ENCODE measurements around the gene BMPR1A.
A peak's percentile ranks its signal among the peaks of the same experiment; 100 is the strongest.
"Not testable (repeated sequence)": the region's sequence is repeated elsewhere in the genome, so short reads cannot be mapped to it uniquely, and the experiment has no call there.

BMPR1A gene

GRCh38 chr10:86971232-86971991 is 215.0 kb downstream of the BMPR1A start:
- ChIA-PET CTCF (no interaction called here), POLR2A (no interaction called here)
- peak; percentile 4 for DNase-seq (ENCODE audit: extremely low spot score)
- TF ChIP-seq ELF4 (IDR thresholded peaks at IDR 0.05) (no peak), ZNF384 (IDR thresholded peaks at IDR 0.05) (no peak), TARDBP (IDR thresholded peaks at IDR 0.05) (no peak), FOXA1 (IDR thresholded peaks at IDR 0.05) (no peak), NFRKB (IDR thresholded peaks at IDR 0.05) (no peak), LEF1 (IDR thresholded peaks at IDR 0.05; ENCODE audit: borderline replicate concordance) (no peak), L3MBTL2 (conservative IDR thresholded peaks at IDR 0.05) (no peak), SUZ12 (IDR thresholded peaks at IDR 0.05) (no peak), HDGF (IDR thresholded peaks at IDR 0.05; ENCODE audit: borderline replicate concordance) (no peak), SP1 (IDR thresholded peaks at IDR 0.05) (no peak), FOXK2 (IDR thresholded peaks at IDR 0.05) (no peak), BHLHE40 (IDR thresholded peaks at IDR 0.05; ENCODE audit: borderline replicate concordance) (no peak), CTBP1 (IDR thresholded peaks at IDR 0.05; ENCODE audit: borderline replicate concordance) (no peak), PKNOX1 (IDR thresholded peaks at IDR 0.05) (no peak), ARNT (IDR thresholded peaks at IDR 0.05) (no peak), FOXM1 (IDR thresholded peaks at IDR 0.05; ENCODE audit: borderline replicate concordance) (no peak)

GRCh38 chr10:86972613-86973380 is 216.4 kb downstream of the BMPR1A start:
- no peak for TF ChIP-seq SP1 (IDR thresholded peaks at IDR 0.05)
- ChIA-PET POLR2A (no interaction called here), CTCF (no interaction called here)
- DNase-seq (ENCODE audit: extremely low spot score) = peak; percentile 4

GRCh38 chr10:86974484-86974883 is 218.1 kb downstream of the BMPR1A start:
- no peak for DNase-seq (ENCODE audit: extremely low spot score)
- TF ChIP-seq BHLHE40 (IDR thresholded peaks at IDR 0.05; ENCODE audit: borderline replicate concordance) (no peak), SP1 (IDR thresholded peaks at IDR 0.05) (no peak), TARDBP (IDR thresholded peaks at IDR 0.05) (no peak), PKNOX1 (IDR thresholded peaks at IDR 0.05) (no peak), HDGF (IDR thresholded peaks at IDR 0.05; ENCODE audit: borderline replicate concordance) (no peak), L3MBTL2 (conservative IDR thresholded peaks at IDR 0.05) (no peak), SUZ12 (IDR thresholded peaks at IDR 0.05) (no peak), CTBP1 (IDR thresholded peaks at IDR 0.05; ENCODE audit: borderline replicate concordance) (no peak), ELF4 (IDR thresholded peaks at IDR 0.05) (no peak), NFRKB (IDR thresholded peaks at IDR 0.05) (no peak)
- CTCF ChIA-PET = no interaction called here
- POLR2A ChIA-PET = no interaction called here

- ChIA-PET CTCF (interaction anchor here (0.7 kb wide), 1 partner anchor 10 kb away, joined by 4 read pairs; no protein-coding TSS in a partner anchor), POLR2A (no interaction called here)
- no peak for DNase-seq (ENCODE audit: extremely low spot score)
- TF ChIP-seq NFRKB (IDR thresholded peaks at IDR 0.05) (no peak), TARDBP (IDR thresholded peaks at IDR 0.05) (no peak), SP1 (IDR thresholded peaks at IDR 0.05) (no peak), LEF1 (IDR thresholded peaks at IDR 0.05; ENCODE audit: borderline replicate concordance) (no peak), L3MBTL2 (conservative IDR thresholded peaks at IDR 0.05) (no peak), PKNOX1 (IDR thresholded peaks at IDR 0.05) (no peak), ZNF384 (IDR thresholded peaks at IDR 0.05) (no peak), SUZ12 (IDR thresholded peaks at IDR 0.05) (no peak)
Observed at GRCh38 chr10:86976362-86977056, 220.1 kb downstream of the BMPR1A start.

GRCh38 chr10:86978457-86978856 is 222.0 kb downstream of the BMPR1A start:
- CTCF ChIA-PET; POLR2A ChIA-PET; DNase-seq (ENCODE audit: extremely low spot score): not testable (repeated sequence)

GRCh38 chr10:86979296-86979818 is 222.9 kb downstream of the BMPR1A start:
- ChIA-PET CTCF (interaction anchor here (0.6 to 1.3 kb wide), 2 partner anchors 13 to 114 kb away, joined by 3 read pairs; no protein-coding TSS in a partner anchor), POLR2A (no interaction called here)
- TF ChIP-seq CTBP1 (IDR thresholded peaks at IDR 0.05; ENCODE audit: borderline replicate concordance) (no peak), SUZ12 (IDR thresholded peaks at IDR 0.05) (no peak), ARNT (IDR thresholded peaks at IDR 0.05) (no peak), HDGF (IDR thresholded peaks at IDR 0.05; ENCODE audit: borderline replicate concordance) (no peak), ZNF384 (IDR thresholded peaks at IDR 0.05) (no peak), ELF4 (IDR thresholded peaks at IDR 0.05) (no peak), FOXA1 (IDR thresholded peaks at IDR 0.05) (no peak), TARDBP (IDR thresholded peaks at IDR 0.05) (no peak), FOXK2 (IDR thresholded peaks at IDR 0.05) (no peak), BHLHE40 (IDR thresholded peaks at IDR 0.05; ENCODE audit: borderline replicate concordance) (no peak), LEF1 (IDR thresholded peaks at IDR 0.05; ENCODE audit: borderline replicate concordance) (no peak), L3MBTL2 (conservative IDR thresholded peaks at IDR 0.05) (no peak), SP1 (IDR thresholded peaks at IDR 0.05) (no peak), NFRKB (IDR thresholded peaks at IDR 0.05) (no peak), PKNOX1 (IDR thresholded peaks at IDR 0.05) (no peak), FOXM1 (IDR thresholded peaks at IDR 0.05; ENCODE audit: borderline replicate concordance) (no peak)
- DNase-seq (ENCODE audit: extremely low spot score) = no peak
